ENCODE data around the gene CSTPP1.

Gene CSTPP1

GRCh38 chr11:46903846-46904245 is 32.7 kb upstream of the CSTPP1 start:
- no peak overlapping the region for H3K4me3 ChIP-seq (ENCODE audit: low read depth in 1 of 2, low read length in 2 of 2)
- H3K9me3 ChIP-seq (ENCODE audit: insufficient read depth, low read length, severe bottlenecking): no peaks in the 10 kb centered on the region
- H3K9ac ChIP-seq (ENCODE audit: low read depth, low read length): no peak overlapping the region
- H3K4me1 ChIP-seq (ENCODE audit: insufficient read depth, low read length): no peaks in the 10 kb centered on the region
- H3K36me3 ChIP-seq (ENCODE audit: insufficient read depth, low read length): no peaks in the 10 kb centered on the region
- no peak overlapping the region for H3K27ac ChIP-seq (ENCODE audit: low read length)
- no peak overlapping the region for H2AFZ ChIP-seq (ENCODE audit: low read depth, low read length)
- H3K4me2 ChIP-seq (ENCODE audit: insufficient read depth, low read length): no peak overlapping the region
- H4K20me1 ChIP-seq (ENCODE audit: insufficient read depth, low read length): no peaks in the 10 kb centered on the region
- no peaks in the 10 kb centered on the region for H3K79me2 ChIP-seq (ENCODE audit: insufficient read depth, low read length)
- no peaks in the 10 kb centered on the region for H3K27me3 ChIP-seq (ENCODE audit: insufficient read depth, low read length, poor library complexity)
- ATAC-seq (ENCODE audit: insufficient read depth, low read depth): no peak
- no peak for DNase-seq
- no peak for TF ChIP-seq CTCF (IDR thresholded peaks at IDR 0.05; ENCODE audit: borderline replicate concordance, extremely low read depth, low read length, poor library complexity, severe bottlenecking)
- TF ChIP-seq EZH2 (IDR thresholded peaks at IDR 0.05; ENCODE audit: borderline replicate concordance, low read depth, low read length, severe bottlenecking): no peak

- Histone ChIP-seq H3K4me1 (ENCODE audit: insufficient read depth, low read length) (no peaks in the 10 kb centered on the region), H3K36me3 (ENCODE audit: insufficient read depth, low read length) (no peaks in the 10 kb centered on the region), H2AFZ (ENCODE audit: low read depth, low read length) (no peak overlapping the region), H4K20me1 (ENCODE audit: insufficient read depth, low read length) (no peaks in the 10 kb centered on the region), H3K79me2 (ENCODE audit: insufficient read depth, low read length) (no peaks in the 10 kb centered on the region), H3K9ac (ENCODE audit: low read depth, low read length) (no peak overlapping the region), H3K4me3 (ENCODE audit: low read depth in 1 of 2, low read length in 2 of 2) (no peak overlapping the region), H3K9me3 (ENCODE audit: insufficient read depth, low read length, severe bottlenecking) (no peaks in the 10 kb centered on the region), H3K27ac (ENCODE audit: low read length) (no peak overlapping the region), H3K4me2 (ENCODE audit: insufficient read depth, low read length) (no peak overlapping the region), H3K27me3 (ENCODE audit: insufficient read depth, low read length, poor library complexity) (no peaks in the 10 kb centered on the region)
- no peak for TF ChIP-seq CTCF (IDR thresholded peaks at IDR 0.05; ENCODE audit: borderline replicate concordance, extremely low read depth, low read length, poor library complexity, severe bottlenecking)
- TF ChIP-seq EZH2 (IDR thresholded peaks at IDR 0.05; ENCODE audit: borderline replicate concordance, low read depth, low read length, severe bottlenecking): no peak
- no peak for ATAC-seq (ENCODE audit: insufficient read depth, low read depth)
- no peak for DNase-seq
Measured at GRCh38 chr11:46905806-46906205, 30.8 kb upstream of the CSTPP1 start.

- no peaks in the 10 kb centered on the region for H3K27me3 ChIP-seq (ENCODE audit: insufficient read depth, low read length, poor library complexity)
- H2AFZ ChIP-seq (ENCODE audit: low read depth, low read length): no peak overlapping the region
- H3K79me2 ChIP-seq (ENCODE audit: insufficient read depth, low read length): no peaks in the 10 kb centered on the region
- H4K20me1 ChIP-seq (ENCODE audit: insufficient read depth, low read length): no peaks in the 10 kb centered on the region
- no peak overlapping the region for H3K4me2 ChIP-seq (ENCODE audit: insufficient read depth, low read length)
- no peaks in the 10 kb centered on the region for H3K36me3 ChIP-seq (ENCODE audit: insufficient read depth, low read length)
- H3K9me3 ChIP-seq (ENCODE audit: insufficient read depth, low read length, severe bottlenecking): no peaks in the 10 kb centered on the region
- ATAC-seq (ENCODE audit: insufficient read depth, low read depth) (no peak), DNase-seq (no peak)
- TF ChIP-seq EZH2 (IDR thresholded peaks at IDR 0.05; ENCODE audit: borderline replicate concordance, low read depth, low read length, severe bottlenecking) (no peak), CTCF (IDR thresholded peaks at IDR 0.05; ENCODE audit: borderline replicate concordance, extremely low read depth, low read length, poor library complexity, severe bottlenecking) (no peak)
- H3K4me1 ChIP-seq (ENCODE audit: insufficient read depth, low read length): no peaks in the 10 kb centered on the region
- no peak overlapping the region for H3K27ac ChIP-seq (ENCODE audit: low read length)
- no peak overlapping the region for H3K9ac ChIP-seq (ENCODE audit: low read depth, low read length)
- no peak overlapping the region for H3K4me3 ChIP-seq (ENCODE audit: low read depth in 1 of 2, low read length in 2 of 2)
Measured at GRCh38 chr11:46906609-46907041, 29.9 kb upstream of the CSTPP1 start.

- Histone ChIP-seq H3K27ac (ENCODE audit: low read length) (no peak overlapping the region), H3K27me3 (ENCODE audit: insufficient read depth, low read length, poor library complexity) (no peaks in the 10 kb centered on the region), H3K4me3 (ENCODE audit: low read depth in 1 of 2, low read length in 2 of 2) (no peak overlapping the region), H3K36me3 (ENCODE audit: insufficient read depth, low read length) (no peaks in the 10 kb centered on the region), H3K4me2 (ENCODE audit: insufficient read depth, low read length) (no peak overlapping the region), H3K79me2 (ENCODE audit: insufficient read depth, low read length) (no peaks in the 10 kb centered on the region), H3K9ac (ENCODE audit: low read depth, low read length) (no peak overlapping the region), H3K9me3 (ENCODE audit: insufficient read depth, low read length, severe bottlenecking) (no peaks in the 10 kb centered on the region), H2AFZ (ENCODE audit: low read depth, low read length) (no peak overlapping the region), H3K4me1 (ENCODE audit: insufficient read depth, low read length) (peaks cover 6% of the 10 kb centered on the region), H4K20me1 (ENCODE audit: insufficient read depth, low read length) (no peaks in the 10 kb centered on the region)
- no peak for TF ChIP-seq CTCF (IDR thresholded peaks at IDR 0.05; ENCODE audit: borderline replicate concordance, extremely low read depth, low read length, poor library complexity, severe bottlenecking)
- ATAC-seq (ENCODE audit: insufficient read depth, low read depth): no peak
- no peak for DNase-seq
Measured at GRCh38 chr11:46907606-46908005, 29.0 kb upstream of the CSTPP1 start.

All from DND-41 (cell line).